Kidney (tissue), 14 donors: ENCODE measurements around the gene CHRNB2. TPM values are rescaled to one million over a fixed set of nuclear protein-coding genes. Genes with fewer than 3 reads are reported as not detected.

Experiments
- DNase-seq, 5 donors: peaks; one replicate each; pipeline ENCODE4 v3.0.0-alpha.2; 2013 to 2020
- FAIRE-seq: peaks from 2 replicates; lab custom pipeline; 2012; peaks lifted over from hg19 to GRCh38; lab: Jason Lieb, UNC
- H3K27ac ChIP-seq, 2 donors: one replicate each; pipeline ENCODE4 v1.7.0; 2013; ENCODE audit warnings: low read depth in 2 of 2, low read length in 2 of 2, inconsistent platforms in 1 of 2
- H3K27me3 ChIP-seq: one replicate; pipeline ENCODE4 v1.7.1; 2013; ENCODE audit warnings: low read length, inconsistent platforms; ENCODE audit not compliant: control insufficient read depth, insufficient read depth
- H3K36me3 ChIP-seq, 3 donors: one replicate each; pipeline versions ENCODE4 v1.7.0 to v1.7.1; 2013; ENCODE audit warnings: low read length in 3 of 3, control low read depth in 1 of 3, inconsistent platforms in 1 of 3; ENCODE audit not compliant: insufficient read depth in 3 of 3, control insufficient read depth in 2 of 3
- H3K4me1 ChIP-seq, 3 donors: one replicate each; pipeline versions ENCODE4 v1.7.0 to v1.7.1; 2013; ENCODE audit warnings: low read length in 3 of 3, inconsistent platforms in 1 of 3, low read depth in 1 of 3; ENCODE audit not compliant: control insufficient read depth in 2 of 3, insufficient read depth in 2 of 3
- H3K4me3 ChIP-seq, 3 donors: one replicate each; pipeline versions ENCODE4 v1.7.0 to v1.8.1; 2013; ENCODE audit warnings: low read length in 3 of 3, control low read depth in 1 of 3, inconsistent platforms in 1 of 3
- H3K9ac ChIP-seq, 3 donors: one replicate each; pipeline versions ENCODE4 v1.7.0 to v1.7.1; 2013; ENCODE audit warnings: low read length in 3 of 3, control low read depth in 1 of 3, inconsistent platforms in 1 of 3
- H3K9me3 ChIP-seq, 3 donors: one replicate each; pipeline versions ENCODE4 v1.7.0 to v1.7.1; 2013; ENCODE audit warnings: low read length in 3 of 3, control low read depth in 1 of 3, inconsistent platforms in 1 of 3; ENCODE audit not compliant: control insufficient read depth in 2 of 3, insufficient read depth in 1 of 3
- intact Hi-C: fragments of 100-400 bp; cut with DNase I; formaldehyde crosslinking; loops from one replicate; pipeline ENCODE4 v1.11.1; 2022
- polyA plus RNA-seq: library from polyadenylated mRNA; stranded (reverse); fragments of 350-450 nt; fragmentation: Illumina TruSeq; extraction: RNeasy Lipid Tissue Mini Kit (QIAGEN cat#74804); gene quantifications from one replicate; pipeline ENCODE4 v1.2.3, GENCODE V29; 2014; ENCODE audit warnings: low read depth, low replicate concordance; ENCODE audit not compliant: insufficient read depth
- total RNA-seq: library from RNA; stranded (reverse); fragmentation: NEBNext Ultra II Directional; extraction: Animal tissue kit (Norgen Biotek cat#: 25700); gene quantifications from one replicate; pipeline ENCODE4 v1.2.1, GENCODE V29; 2021
- TF ChIP-seq, protein P1 (sequence below): IDR thresholded peaks from 3 replicates; pipeline ENCODE4 v1.5.1; 2012; ENCODE audit warnings: mild to moderate bottlenecking, moderate library complexity, borderline replicate concordance; ENCODE audit not compliant: insufficient read depth; ENCODE audit errors: extremely low read depth
- donor health status: control.
- donor health status: control.
- donor health status: control.
- donor health status: control.
- donor health status: control.
- donor health status: DM: yes; HTN: yes; CAD: no.
- donor health status: Normal renal cell carcinoma (clear cell type).

The CHRNB2 gene
- total and polyA plus RNA-seq, 2 donors from 2014 or later, result 0.60 TPM; not detected in 1

- Histone ChIP-seq H3K36me3 (peaks cover 7 to 30% (median 21%) of the 10 kb centered on the region in 3 donors), H3K9me3 (no peaks in the 10 kb centered on the region), H3K27ac (peak within 1 kb of the TSS; percentile 93 to 96), H3K9ac (peak within 1 kb of the TSS; percentile 66 to 95 (median 95)), H3K4me3 (peak within 1 kb of the TSS; percentile 74 to 96 (median 88)), H3K4me1 (peaks cover 4 to 21% (median 13%) of the 10 kb centered on the region in 3 donors), H3K27me3 (no peaks in the 10 kb centered on the region)
- FAIRE-seq, result no peak
- TF ChIP-seq, protein P1, sequence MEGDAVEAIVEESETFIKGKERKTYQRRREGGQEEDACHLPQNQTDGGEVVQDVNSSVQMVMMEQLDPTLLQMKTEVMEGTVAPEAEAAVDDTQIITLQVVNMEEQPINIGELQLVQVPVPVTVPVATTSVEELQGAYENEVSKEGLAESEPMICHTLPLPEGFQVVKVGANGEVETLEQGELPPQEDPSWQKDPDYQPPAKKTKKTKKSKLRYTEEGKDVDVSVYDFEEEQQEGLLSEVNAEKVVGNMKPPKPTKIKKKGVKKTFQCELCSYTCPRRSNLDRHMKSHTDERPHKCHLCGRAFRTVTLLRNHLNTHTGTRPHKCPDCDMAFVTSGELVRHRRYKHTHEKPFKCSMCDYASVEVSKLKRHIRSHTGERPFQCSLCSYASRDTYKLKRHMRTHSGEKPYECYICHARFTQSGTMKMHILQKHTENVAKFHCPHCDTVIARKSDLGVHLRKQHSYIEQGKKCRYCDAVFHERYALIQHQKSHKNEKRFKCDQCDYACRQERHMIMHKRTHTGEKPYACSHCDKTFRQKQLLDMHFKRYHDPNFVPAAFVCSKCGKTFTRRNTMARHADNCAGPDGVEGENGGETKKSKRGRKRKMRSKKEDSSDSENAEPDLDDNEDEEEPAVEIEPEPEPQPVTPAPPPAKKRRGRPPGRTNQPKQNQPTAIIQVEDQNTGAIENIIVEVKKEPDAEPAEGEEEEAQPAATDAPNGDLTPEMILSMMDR, result no peak
- peak in 4 of 5 donors; percentile 36 to 92 (median 72) for DNase-seq
- intact Hi-C loops, result no loop called here
Observed at GRCh38 chr1:154557939-154558719, 9.4 kb upstream of the CHRNB2 start, which contains the start of gene UBE2Q1. UBE2Q1 (minus strand) TSS chr1:154558662; CDS start chr1:154558553, 109 bp downstream.

DNA sequence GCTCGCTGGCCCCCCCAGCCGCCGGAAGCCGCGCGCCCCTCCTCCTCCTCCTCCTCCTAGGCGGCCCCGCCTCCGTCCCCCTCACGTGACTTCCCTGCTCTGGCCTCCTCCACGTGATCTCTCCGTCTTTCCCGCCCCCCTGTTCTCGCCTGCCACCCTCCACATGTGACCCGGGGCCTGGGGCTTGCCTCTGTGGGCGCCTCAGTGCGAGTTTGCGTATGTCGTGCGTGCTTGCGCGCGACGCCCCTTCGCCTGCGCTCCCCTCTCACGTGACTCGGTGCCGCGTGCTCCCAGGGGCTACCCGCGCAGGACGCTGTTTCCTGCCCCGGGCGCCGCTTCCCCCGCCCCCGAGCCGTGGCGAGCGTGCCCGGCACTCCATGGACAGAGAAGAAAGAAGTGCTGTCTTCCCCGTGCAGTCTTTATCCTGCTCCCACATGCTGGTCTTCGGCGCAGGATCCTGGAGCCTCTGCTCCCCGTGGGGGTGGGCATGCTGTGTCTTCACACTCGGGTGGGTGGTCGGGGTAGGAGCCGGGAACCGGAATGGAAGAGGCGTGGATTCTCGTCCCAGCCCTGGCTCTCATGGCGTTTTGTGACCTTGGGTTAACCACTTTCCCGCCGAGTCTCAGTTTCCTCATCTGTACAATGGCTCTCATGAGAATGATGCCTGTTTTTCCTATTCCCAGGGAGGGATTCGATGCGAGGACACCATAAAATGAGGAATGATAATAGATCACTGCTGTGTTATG is 8.7 kb upstream of the CHRNB2 start:
- Histone ChIP-seq H3K4me1 (peaks cover 4 to 21% (median 13%) of the 10 kb centered on the region in 3 donors), H3K9me3 (no peaks in the 10 kb centered on the region), H3K4me3 (peak overlapping the region; percentile 74 to 96 (median 88)), H3K9ac (peak overlapping the region; percentile 48 to 95 (median 95)), H3K36me3 (peaks cover 2 to 23% (median 13%) of the 10 kb centered on the region in 3 donors), H3K27me3 (no peaks in the 10 kb centered on the region), H3K27ac (peak overlapping the region; percentile 93 to 96)
- TF ChIP-seq, protein P1, result no peak
- DNase-seq (peak; percentile 99 to 100 (median 99)), FAIRE-seq (no peak)
- intact Hi-C loops, result no loop called here

DNA sequence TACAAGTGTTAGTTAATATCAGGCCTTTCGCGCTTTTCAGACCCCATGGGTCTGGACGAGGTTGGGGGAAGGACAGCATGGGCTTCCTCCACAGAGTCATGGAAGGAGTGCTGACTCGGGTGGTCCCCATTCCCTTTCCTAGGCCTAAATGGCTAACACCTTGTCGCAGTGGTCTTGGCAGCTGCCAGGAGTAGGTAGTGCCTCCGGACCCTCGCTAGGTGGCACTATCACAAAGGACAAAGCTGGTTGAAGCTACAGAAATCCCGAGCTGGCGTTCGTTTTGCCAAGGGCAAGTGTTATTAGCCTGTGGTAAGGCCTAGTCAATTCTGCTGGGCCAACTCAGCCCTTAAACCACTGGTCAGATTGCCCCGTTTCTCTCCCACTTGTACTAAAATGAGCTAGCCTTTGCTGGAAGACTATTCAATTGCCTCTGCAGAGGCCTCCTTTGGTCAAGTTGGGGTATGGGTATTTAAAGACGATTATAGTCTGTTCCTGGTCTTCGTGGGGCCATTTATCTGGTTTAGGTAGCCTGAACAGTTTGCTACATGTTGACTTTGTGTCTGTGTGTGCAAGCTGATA is 8.0 kb upstream of the CHRNB2 start:
- Histone ChIP-seq H3K27ac (peak overlapping the region; percentile 93 to 96), H3K9me3 (no peaks in the 10 kb centered on the region), H3K4me3 (peak overlapping the region; percentile 74 to 96 (median 88)), H3K36me3 (peaks cover 0 to 16% (median 9%) of the 10 kb centered on the region in 3 donors), H3K9ac (peak overlapping the region; percentile 48 to 95 (median 95)), H3K4me1 (peaks cover 4 to 21% (median 13%) of the 10 kb centered on the region in 3 donors), H3K27me3 (no peaks in the 10 kb centered on the region)
- FAIRE-seq, result no peak
- intact Hi-C loops, result no loop called here
- DNase-seq, result peak; percentile 90 to 96 (median 94)
- TF ChIP-seq, protein P1, result peak; percentile 98
